Spleen (tissue), 11 donors: ENCODE data around the gene OR6X1. TPM values are rescaled to one million over a fixed set of nuclear protein-coding genes. Genes with fewer than 3 reads are reported as not detected.

ENCODE experiments used
- DNase-seq: peaks from one replicate; pipeline ENCODE4 v3.0.0-alpha.2; 2020
- H3K27ac ChIP-seq, 8 donors: fragments of 200-600 bp; sonication (generic) in 7 of 8; 1 replicate in 4 of 8; 2 replicates in 4 of 8; pipeline versions ENCODE4 v1.5.0 to v1.8.0; 2016 to 2021; ENCODE audit warnings: inconsistent platforms in 4 of 8, mild to moderate bottlenecking in 4 of 8, moderate library complexity in 1 of 8
- H3K27me3 ChIP-seq, 7 donors: fragments of 200-600 bp; sonication (generic) in 6 of 7; replicated peaks in 1 of 7; 1 replicate in 4 of 7; 2 replicates in 3 of 7; pipeline versions ENCODE4 v1.5.0 to v1.8.0; 2016 to 2021; ENCODE audit warnings: inconsistent platforms in 3 of 7, mild to moderate bottlenecking in 1 of 7
- H3K36me3 ChIP-seq, 6 donors: fragments of 200-600 bp; sonication (generic) in 5 of 6; 1 replicate in 4 of 6; 2 replicates in 2 of 6; pipeline versions ENCODE4 v1.5.0 to v1.8.0; 2016 to 2021; ENCODE audit warnings: inconsistent platforms in 2 of 6
- H3K4me1 ChIP-seq, 6 donors: fragments of 200-600 bp; sonication (generic) in 5 of 6; 1 replicate in 3 of 6; 2 replicates in 3 of 6; pipeline versions ENCODE4 v1.5.0 to v1.8.0; 2016 to 2021; ENCODE audit warnings: inconsistent platforms in 3 of 6
- H3K4me3 ChIP-seq, 8 donors: fragments of 200-600 bp; sonication (generic) in 7 of 8; 1 replicate in 4 of 8; 2 replicates in 4 of 8; pipeline versions ENCODE4 v1.5.0 to v1.8.0; 2016 to 2021; ENCODE audit warnings: inconsistent platforms in 4 of 8, mild to moderate bottlenecking in 4 of 8, moderate library complexity in 2 of 8
- H3K9me3 ChIP-seq, 8 donors: fragments of 200-600 bp; sonication (generic) in 7 of 8; 1 replicate in 4 of 8; 2 replicates in 4 of 8; pipeline versions ENCODE4 v1.5.0 to v1.8.0; 2016 to 2021; ENCODE audit warnings: inconsistent platforms in 4 of 8
- CTCF ChIP-seq, 11 experiments: fragments of 200-600 bp in 7 of 11; fragments of 450-650 bp in 4 of 11; sonication (generic) in 4 of 11; IDR thresholded peaks in 8 of 11; conservative IDR thresholded peaks in 3 of 11; 1 replicate in 7 of 11; 2 replicates in 4 of 11; pipeline versions ENCODE4 v1.4.0 to v1.8.0; 2016 to 2021; ENCODE audit warnings: antibody characterized with exemption in 11 of 11, inconsistent platforms in 4 of 11, mild to moderate bottlenecking in 1 of 11
- POLR2A ChIP-seq, 3 donors: fragments of 450-650 bp; IDR thresholded peaks; one replicate each; pipeline ENCODE4 v1.5.1; 2017; ENCODE audit warnings: antibody characterized with exemption in 3 of 3, mild to moderate bottlenecking in 1 of 3
- POLR2AphosphoS5 ChIP-seq, 3 donors: sonication (generic); formaldehyde crosslinking; IDR thresholded peaks; one replicate each; pipeline ENCODE4 v1.5.1; 2017; ENCODE audit warnings: antibody characterized with exemption in 3 of 3
- WGBS, 5 donors: extraction: QIAGEN DNeasy Blood & Tissue Kit in 3 of 5; methylation state at CpG; one replicate each; pipeline versions ENCODE4 v1.1.5 to v1.1.7; 2013 to 2018; 5-methylcytosine and 5-hydroxymethylcytosine counted together
- intact Hi-C: fragments of 100-400 bp; cut with DNase I; formaldehyde crosslinking; loops from one replicate; pipeline ENCODE4 v1.15.0; 2023; ENCODE audit warnings: low total_unique reads
- polyA plus RNA-seq, 3 donors: library from polyadenylated mRNA; stranded (reverse); fragments of 200-250 nt; gene quantifications; one replicate each; pipeline ENCODE4 v1.2.1, GENCODE V29; 2013
- total RNA-seq, 7 donors: library from RNA; depleted of rRNA in 3 of 7; stranded (reverse); fragments of >200 nt in 3 of 7; fragmentation: NEBNext Ultra II Directional in 4 of 7; extraction: Animal tissue kit (Norgen Biotek cat#: 25700) in 4 of 7; gene quantifications; one replicate each; pipeline versions ENCODE4 v1.1.0 to v1.2.1, GENCODE V29; 2016 to 2021
- donor health status: healthy with polysubstance abuse.
- donor health status: DM: no; HTN: no; CAD: no; lungs with moderate emphysema.
- donor health status: DM: no; HTN: no; CAD: no.
- donor health status: Bipolar disorder and iron deficiency.
- donor health status: healthy.
- donor health status: DM: no; HTN: no; CAD: no.
- donor health status: DM: yes; HTN: yes; CAD: no.

OR6X1 gene
- total and polyA plus RNA-seq, 10 donors, result not detected

GRCh38 chr11:123798513-123799252 lies 44.4 kb upstream of the OR6X1 start:
- intact Hi-C loops, result no loop called here

GRCh38 chr11:123798079-123798478 lies 43.8 kb upstream of the OR6X1 start:
- TF ChIP-seq POLR2A (IDR thresholded peaks at IDR 0.05) (no peak), CTCF (IDR thresholded peaks at IDR 0.05 in 8 of 11, conservative IDR thresholded peaks at IDR 0.05 in 3 of 11) (no peak), POLR2AphosphoS5 (IDR thresholded peaks at IDR 0.05) (no peak)
- intact Hi-C loops, result no loop called here
- Histone ChIP-seq H3K4me3 (no peak overlapping the region), H3K27me3 (no peaks in the 10 kb centered on the region), H3K4me1 (no peaks in the 10 kb centered on the region), H3K9me3 (no peaks in the 10 kb centered on the region), H3K36me3 (no peaks in the 10 kb centered on the region), H3K27ac (no peak overlapping the region)
- WGBS, 5 donors, result 53 to 60% (median 55%) methylated on average over 4 of the region's 4 CpGs
- DNase-seq, result no peak

More at GRCh38 chr11:123798513-123799252, 44.4 kb upstream of the OR6X1 start:
- H3K27ac ChIP-seq, result no peak overlapping the region
- TF ChIP-seq CTCF (IDR thresholded peaks at IDR 0.05 in 8 of 11, conservative IDR thresholded peaks at IDR 0.05 in 3 of 11) (no peak), POLR2AphosphoS5 (IDR thresholded peaks at IDR 0.05) (no peak), POLR2A (IDR thresholded peaks at IDR 0.05) (no peak)
- H3K36me3 ChIP-seq, result no peaks in the 10 kb centered on the region
- 81 to 84% (median 84%) methylated on average over 5 of the region's 5 CpGs for WGBS, 5 donors
- no peaks in the 10 kb centered on the region for H3K27me3 ChIP-seq
- DNase-seq, result no peak
- H3K9me3 ChIP-seq, result no peaks in the 10 kb centered on the region
- no peak overlapping the region for H3K4me3 ChIP-seq
- H3K4me1 ChIP-seq, result no peaks in the 10 kb centered on the region

- no peaks in the 10 kb centered on the region for H3K4me1 ChIP-seq
- DNase-seq, result no peak
- no peak overlapping the region for H3K27ac ChIP-seq
- 36 to 49% (median 46%) methylated on average over 10 of the region's 10 CpGs for WGBS, 5 donors
- H3K9me3 ChIP-seq, result no peaks in the 10 kb centered on the region
- no peak for TF ChIP-seq POLR2A (IDR thresholded peaks at IDR 0.05)
- TF ChIP-seq CTCF (IDR thresholded peaks at IDR 0.05 in 8 of 11, conservative IDR thresholded peaks at IDR 0.05 in 3 of 11), result no peak
- no peak for TF ChIP-seq POLR2AphosphoS5 (IDR thresholded peaks at IDR 0.05)
- H3K36me3 ChIP-seq, result no peaks in the 10 kb centered on the region
- intact Hi-C loops, result no loop called here
- H3K4me3 ChIP-seq, result no peak overlapping the region
- no peaks in the 10 kb centered on the region for H3K27me3 ChIP-seq
Measured at GRCh38 chr11:123797541-123797940, 43.2 kb upstream of the OR6X1 start.

- H3K4me3 ChIP-seq, result no peak overlapping the region
- no peaks in the 10 kb centered on the region for H3K27me3 ChIP-seq
- H3K4me1 ChIP-seq, result no peaks in the 10 kb centered on the region
- H3K27ac ChIP-seq, result no peak overlapping the region
- TF ChIP-seq CTCF (IDR thresholded peaks at IDR 0.05 in 8 of 11, conservative IDR thresholded peaks at IDR 0.05 in 3 of 11) (no peak), POLR2AphosphoS5 (IDR thresholded peaks at IDR 0.05) (no peak), POLR2A (IDR thresholded peaks at IDR 0.05) (no peak)
- H3K36me3 ChIP-seq, result no peaks in the 10 kb centered on the region
- DNase-seq, result no peak
- no peaks in the 10 kb centered on the region for H3K9me3 ChIP-seq
- intact Hi-C loops, result no loop called here
- WGBS, 5 donors, result 64 to 75% (median 71%) methylated on average over 4 of the region's 4 CpGs
Measured at GRCh38 chr11:123797114-123797513, 42.8 kb upstream of the OR6X1 start.
